ENCODE data around the gene CDC42BPG.

- TF ChIP-seq EZH2 (IDR thresholded peaks at IDR 0.05; ENCODE audit: insufficient read depth, poor library complexity, severe bottlenecking) = no peak
- no peak for TF ChIP-seq EZH2phosphoT487 (IDR thresholded peaks at IDR 0.05; ENCODE audit: insufficient read depth, low read depth)
Measured at GRCh38 chr11:64878223-64878493, 33.7 kb upstream of the CDC42BPG start.

Measured in GM23248 (cell line).